Measurements from ENCODE around the gene IER5. TPM values are rescaled to one million over a fixed set of nuclear protein-coding genes. Genes with fewer than 3 reads are reported as not detected.

Gene IER5
- total and polyA plus RNA-seq, 9 of the 15 experiments (the other 6 are each of a cell fraction or from before 2014, with no cell fraction given): 2.4 to 32.1 (median 12.0) TPM

GRCh38 chr1:181141431-181141910 is 53.0 kb downstream of the IER5 start (continued):
- no peak for TF ChIP-seq THRA (IDR thresholded peaks at IDR 0.05)
- TF ChIP-seq MIER1 (IDR thresholded peaks at IDR 0.05; ENCODE audit: low read depth): no peak
- TF ChIP-seq CAMTA2 (CRISPR knock-in tag; conservative IDR thresholded peaks at IDR 0.05): no peak
- TF ChIP-seq ZNF316 (IDR thresholded peaks at IDR 0.05): peak; percentile 89
- TF ChIP-seq TCF7 (IDR thresholded peaks at IDR 0.05; ENCODE audit: borderline replicate concordance): no peak
- no peak for TF ChIP-seq ZNF354B (CRISPR knock-in tag; IDR thresholded peaks at IDR 0.05)
- TF ChIP-seq ZNF146 (CRISPR knock-in tag; IDR thresholded peaks at IDR 0.05; ENCODE audit: unreplicated experiment): no peak
- TF ChIP-seq KLF13 (tag; IDR thresholded peaks at IDR 0.05; ENCODE audit: borderline replicate concordance, low read depth): 0 out of 2 replicates have a peak, but pooled peaks have one; percentile 54
- TF ChIP-seq KDM4B (IDR thresholded peaks at IDR 0.05; ENCODE audit: borderline replicate concordance in 2 of 2, low read depth in 1 of 2): no peak
- no peak for TF ChIP-seq KHSRP (IDR thresholded peaks at IDR 0.05)
- no peak for TF ChIP-seq ZNF197 (CRISPR knock-in tag; IDR thresholded peaks at IDR 0.05; ENCODE audit: low read depth)
- TF ChIP-seq SAFB (IDR thresholded peaks at IDR 0.05; ENCODE audit: borderline replicate concordance, low read depth, low read length): no peak
- TF ChIP-seq HDGF (IDR thresholded peaks at IDR 0.05): no peak
- no peak for TF ChIP-seq ZNF263 (CRISPR knock-in tag; IDR thresholded peaks at IDR 0.05; ENCODE audit: borderline replicate concordance)
- peak; percentile 75 for TF ChIP-seq GABPA (tag; conservative IDR thresholded peaks at IDR 0.05; ENCODE audit: low read depth)
- TF ChIP-seq HDAC6 (IDR thresholded peaks at IDR 0.05; ENCODE audit: low read depth, low read length): no peak
- TF ChIP-seq ARNT (IDR thresholded peaks at IDR 0.05): no peak
- no peak for TF ChIP-seq SRSF3 (IDR thresholded peaks at IDR 0.05; ENCODE audit: insufficient read depth, low read length)
- no peak for TF ChIP-seq RBBP5 (IDR thresholded peaks at IDR 0.05; ENCODE audit: borderline replicate concordance, insufficient read depth, low read length, poor library complexity, severe bottlenecking)
- TF ChIP-seq NCOA2 (IDR thresholded peaks at IDR 0.05; ENCODE audit: partially characterized antibody in 2 of 2): no peak
- no peak for TF ChIP-seq CCAR2 (IDR thresholded peaks at IDR 0.05; ENCODE audit: low read depth, low read length)
- TF ChIP-seq THAP12 (CRISPR knock-in tag; IDR thresholded peaks at IDR 0.05): no peak
- no peak for TF ChIP-seq GMEB1 (CRISPR knock-in tag; IDR thresholded peaks at IDR 0.05)
- no peak for TF ChIP-seq RNF2 (IDR thresholded peaks at IDR 0.05)
- no peak for TF ChIP-seq HIVEP1 (CRISPR knock-in tag; IDR thresholded peaks at IDR 0.05)
- TF ChIP-seq NFATC3 (IDR thresholded peaks at IDR 0.05): no peak
- no peak for TF ChIP-seq TCF15 (CRISPR knock-in tag; IDR thresholded peaks at IDR 0.05)
